Measurements from ENCODE around the gene ZMIZ1.
A peak's percentile ranks its signal among the peaks of the same experiment; 100 is the strongest.

Gene ZMIZ1

GRCh38 chr10:79324032-79324695, 255.4 kb downstream of the ZMIZ1 start:
- Histone ChIP-seq H2AFZ (ENCODE audit: low read depth) (no peak overlapping the region), H3K36me3 (ENCODE audit: insufficient read depth) (no peaks in the 10 kb centered on the region), H3K4me1 (ENCODE audit: low read depth, poor library complexity, severe bottlenecking) (peaks cover 54% of the 10 kb centered on the region), H3K9ac (no peak overlapping the region), H3K27ac (peak overlapping the region; percentile 70; the same call in 1 of the 2 replicates), H3K79me2 (ENCODE audit: insufficient read depth, low read depth) (no peaks in the 10 kb centered on the region), H3K4me3 (IDR thresholded peaks at IDR 0.05; ENCODE audit: insufficient read depth, low read depth, low read length) (no peak overlapping the region), H3K27me3 (ENCODE audit: insufficient read depth, low read depth) (no peaks in the 10 kb centered on the region), H4K20me1 (ENCODE audit: insufficient read depth) (no peaks in the 10 kb centered on the region), H3K4me2 (peak overlapping the region; percentile 78; the same call in 1 of the 2 replicates)
- TF ChIP-seq CTCF (conservative IDR thresholded peaks at IDR 0.05; ENCODE audit: low read depth, low read length) = no peak

GRCh38 chr10:79326361-79327089, 257.8 kb downstream of the ZMIZ1 start:
- no peaks in the 10 kb centered on the region for H4K20me1 ChIP-seq (ENCODE audit: insufficient read depth)
- no peak overlapping the region for H3K9ac ChIP-seq
- no peak overlapping the region for H3K27ac ChIP-seq

GRCh38 chr10:79327090-79327457, 258.3 kb downstream of the ZMIZ1 start:
- H3K27ac ChIP-seq = no peak overlapping the region
- no peaks in the 10 kb centered on the region for H3K27me3 ChIP-seq (ENCODE audit: insufficient read depth, low read depth)
- peaks cover 31% of the 10 kb centered on the region for H3K4me1 ChIP-seq (ENCODE audit: low read depth, poor library complexity, severe bottlenecking)
- no peaks in the 10 kb centered on the region for H3K36me3 ChIP-seq (ENCODE audit: insufficient read depth)
- H3K4me3 ChIP-seq (IDR thresholded peaks at IDR 0.05; ENCODE audit: insufficient read depth, low read depth, low read length) = no peak overlapping the region
- no peaks in the 10 kb centered on the region for H4K20me1 ChIP-seq (ENCODE audit: insufficient read depth)
- no peak overlapping the region for H3K9ac ChIP-seq
- no peak for TF ChIP-seq CTCF (conservative IDR thresholded peaks at IDR 0.05; ENCODE audit: low read depth, low read length)
- no peak overlapping the region for H2AFZ ChIP-seq (ENCODE audit: low read depth)
- no peak overlapping the region for H3K4me2 ChIP-seq
- no peaks in the 10 kb centered on the region for H3K79me2 ChIP-seq (ENCODE audit: insufficient read depth, low read depth)

More at GRCh38 chr10:79326361-79327089, 257.8 kb downstream of the ZMIZ1 start:
- Histone ChIP-seq H3K4me2 (no peak overlapping the region), H3K27me3 (ENCODE audit: insufficient read depth, low read depth) (no peaks in the 10 kb centered on the region), H2AFZ (ENCODE audit: low read depth) (no peak overlapping the region), H3K4me1 (ENCODE audit: low read depth, poor library complexity, severe bottlenecking) (peaks cover 31% of the 10 kb centered on the region), H3K4me3 (IDR thresholded peaks at IDR 0.05; ENCODE audit: insufficient read depth, low read depth, low read length) (no peak overlapping the region), H3K79me2 (ENCODE audit: insufficient read depth, low read depth) (no peaks in the 10 kb centered on the region), H3K36me3 (ENCODE audit: insufficient read depth) (no peaks in the 10 kb centered on the region)
- no peak for TF ChIP-seq CTCF (conservative IDR thresholded peaks at IDR 0.05; ENCODE audit: low read depth, low read length)

DNA sequence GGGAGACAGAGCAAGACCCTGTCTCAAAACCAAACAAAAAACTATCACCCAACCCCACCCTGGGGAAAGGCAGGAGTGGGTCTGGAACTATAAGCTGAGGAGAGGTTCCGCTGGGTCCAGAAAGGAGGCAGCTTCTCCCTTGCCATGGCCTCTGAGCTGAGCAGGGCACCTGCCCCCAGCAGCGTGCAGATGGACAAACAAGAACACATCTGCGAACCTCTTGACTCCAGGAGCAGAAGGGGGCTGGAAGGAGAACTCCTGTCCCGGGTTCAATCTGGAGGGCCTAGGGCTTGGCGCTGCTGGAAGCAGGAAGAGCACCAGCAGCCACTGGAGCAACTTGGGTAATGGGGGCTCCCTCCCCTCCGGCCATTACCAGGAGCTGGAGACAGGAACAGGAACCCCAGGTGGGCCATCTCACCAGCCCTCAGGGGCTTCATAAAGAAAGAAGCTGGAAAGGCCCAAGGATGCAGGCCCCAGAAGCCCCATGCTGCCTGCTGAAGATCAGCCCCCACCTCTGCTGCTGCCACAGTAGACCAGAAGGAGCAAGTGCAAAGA, 259.5 kb downstream of the ZMIZ1 start:
- no peak for TF ChIP-seq CTCF (conservative IDR thresholded peaks at IDR 0.05; ENCODE audit: low read depth, low read length)
- no peaks in the 10 kb centered on the region for H3K79me2 ChIP-seq (ENCODE audit: insufficient read depth, low read depth)
- no peak overlapping the region for H3K27ac ChIP-seq
- no peak overlapping the region for H3K9ac ChIP-seq
- no peaks in the 10 kb centered on the region for H4K20me1 ChIP-seq (ENCODE audit: insufficient read depth)
- H3K4me2 ChIP-seq = no peak overlapping the region
- H3K4me3 ChIP-seq (IDR thresholded peaks at IDR 0.05; ENCODE audit: insufficient read depth, low read depth, low read length) = no peak overlapping the region
- H3K27me3 ChIP-seq (ENCODE audit: insufficient read depth, low read depth) = no peaks in the 10 kb centered on the region
- no peaks in the 10 kb centered on the region for H3K36me3 ChIP-seq (ENCODE audit: insufficient read depth)
- H3K4me1 ChIP-seq (ENCODE audit: low read depth, poor library complexity, severe bottlenecking) = peaks cover 21% of the 10 kb centered on the region
- H2AFZ ChIP-seq (ENCODE audit: low read depth) = no peak overlapping the region

Data from KMS-11 (cell line).